Embryonic facial prominence (tissue), 1 donor: ENCODE data around the gene VWA3B.
"Not testable (repeated sequence)": the region's sequence is repeated elsewhere in the genome, so short reads cannot be mapped to it uniquely, and the experiment has no call there.

Experiments
- DNase-seq: peaks from one replicate; pipeline ENCODE4 v3.0.0-alpha.2; 2016; ENCODE audit errors: extremely low spot score

The VWA3B gene

GRCh38 chr2:98130073-98130472 lies 43.1 kb downstream of the VWA3B start:
- DNase-seq, result not testable (repeated sequence)

DNA sequence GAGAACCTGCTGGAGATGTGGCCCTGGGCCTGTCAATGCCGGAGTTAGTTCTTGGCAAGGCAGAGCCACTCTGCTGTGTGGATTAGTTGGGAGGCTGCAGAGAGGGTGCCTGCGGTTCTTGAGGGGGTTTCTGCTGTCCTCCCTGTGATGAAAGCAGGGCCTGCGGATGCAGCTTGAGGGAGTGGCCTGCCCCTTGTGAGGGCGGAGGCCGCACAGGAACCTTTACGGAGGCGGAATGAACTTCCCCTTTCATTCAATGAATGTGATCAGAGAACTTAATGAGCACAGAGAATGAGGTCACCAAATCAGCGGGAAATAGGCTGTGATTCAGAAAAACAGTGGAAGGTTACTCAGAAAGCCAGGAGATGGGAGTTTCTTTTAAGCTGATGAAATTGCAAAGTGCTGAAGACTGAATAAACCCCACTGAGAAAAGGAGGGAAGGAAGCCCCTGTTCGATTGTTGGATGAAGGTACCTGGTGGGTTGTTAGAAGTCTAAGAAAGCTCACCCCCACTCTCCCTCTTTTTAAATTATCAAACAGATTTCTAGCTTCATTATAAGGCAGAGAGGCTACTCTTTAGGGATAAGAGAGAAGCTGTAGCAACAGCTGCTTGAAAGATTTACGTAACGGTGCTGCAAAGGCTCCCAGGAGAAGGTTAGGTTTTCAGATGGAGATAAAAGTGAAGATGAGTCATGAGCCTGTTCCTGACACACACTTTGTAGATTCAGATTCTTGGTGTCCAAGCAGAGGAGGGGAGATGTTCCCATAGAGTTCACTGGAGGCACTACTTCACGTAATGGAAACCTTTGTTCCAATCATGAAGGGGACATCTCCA lies 47.4 kb downstream of the VWA3B start:
- DNase-seq, result no peak

GRCh38 chr2:98137196-98137595 lies 50.2 kb downstream of the VWA3B start:
- DNase-seq, result no peak

DNA sequence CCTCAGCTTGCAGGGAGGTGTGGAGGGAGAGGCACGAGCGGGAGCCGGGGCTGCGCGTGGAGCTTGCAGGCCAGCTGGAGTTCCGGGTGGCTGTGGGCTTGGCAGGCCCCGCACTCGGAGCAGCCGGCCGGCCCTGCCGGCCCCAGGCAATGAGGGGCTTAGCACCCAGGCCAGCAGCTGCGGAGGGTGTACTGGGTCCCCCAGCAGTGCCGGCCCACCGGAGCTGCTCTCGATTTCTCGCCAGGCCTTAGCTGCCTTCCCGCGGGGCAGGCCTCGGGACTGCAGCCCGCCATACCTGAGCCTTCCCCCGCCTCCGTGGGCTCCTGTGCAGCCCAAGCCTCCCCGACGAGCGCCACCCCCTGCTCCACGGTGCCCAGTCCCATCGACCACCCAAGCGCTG lies 52.0 kb downstream of the VWA3B start:
- not testable (repeated sequence) for DNase-seq

DNA sequence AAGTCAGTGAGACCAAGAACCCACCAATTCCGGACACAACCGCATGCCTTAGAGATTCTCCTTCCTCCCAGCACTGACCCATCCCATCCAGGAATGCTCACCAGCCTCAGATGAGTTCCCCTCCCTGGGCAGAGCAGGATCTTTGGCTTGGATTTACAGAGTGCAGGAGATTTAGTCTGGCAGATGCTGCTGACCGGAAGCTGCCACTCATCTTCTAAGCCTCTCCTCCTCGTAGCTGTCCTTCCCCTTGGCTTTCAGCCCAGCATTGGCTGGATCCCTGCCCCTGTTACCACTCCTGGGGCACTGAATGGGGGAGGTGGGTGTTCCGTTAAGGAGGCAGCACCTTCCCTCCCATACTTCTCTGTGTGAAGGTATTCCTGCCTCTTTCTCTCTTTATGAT lies 53.2 kb downstream of the VWA3B start:
- DNase-seq, result no peak

GRCh38 chr2:98142106-98142791 lies 55.3 kb downstream of the VWA3B start:
- no peak for DNase-seq

- no peak for DNase-seq
Observed at GRCh38 chr2:98145070-98145469, 58.1 kb downstream of the VWA3B start.

DNA sequence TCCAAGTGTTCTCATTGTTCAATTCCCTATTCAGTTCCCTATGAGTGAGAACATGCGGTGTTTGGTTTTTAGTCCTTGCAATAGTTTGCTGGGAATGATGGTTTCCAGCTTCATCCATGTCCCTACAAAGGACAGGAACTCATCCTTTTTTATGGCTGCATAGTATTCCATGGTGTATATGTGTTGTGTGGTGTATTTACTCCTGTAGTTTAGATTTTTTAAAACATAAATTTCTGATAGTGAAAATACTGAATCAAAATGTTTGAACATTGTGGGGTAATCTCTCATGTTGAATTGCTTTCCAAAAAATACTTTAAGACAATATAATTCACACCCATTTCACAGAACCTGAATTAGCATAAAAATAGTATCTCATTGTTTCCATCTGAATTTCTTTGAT lies 60.9 kb downstream of the VWA3B start:
- not testable (repeated sequence) for DNase-seq

DNA sequence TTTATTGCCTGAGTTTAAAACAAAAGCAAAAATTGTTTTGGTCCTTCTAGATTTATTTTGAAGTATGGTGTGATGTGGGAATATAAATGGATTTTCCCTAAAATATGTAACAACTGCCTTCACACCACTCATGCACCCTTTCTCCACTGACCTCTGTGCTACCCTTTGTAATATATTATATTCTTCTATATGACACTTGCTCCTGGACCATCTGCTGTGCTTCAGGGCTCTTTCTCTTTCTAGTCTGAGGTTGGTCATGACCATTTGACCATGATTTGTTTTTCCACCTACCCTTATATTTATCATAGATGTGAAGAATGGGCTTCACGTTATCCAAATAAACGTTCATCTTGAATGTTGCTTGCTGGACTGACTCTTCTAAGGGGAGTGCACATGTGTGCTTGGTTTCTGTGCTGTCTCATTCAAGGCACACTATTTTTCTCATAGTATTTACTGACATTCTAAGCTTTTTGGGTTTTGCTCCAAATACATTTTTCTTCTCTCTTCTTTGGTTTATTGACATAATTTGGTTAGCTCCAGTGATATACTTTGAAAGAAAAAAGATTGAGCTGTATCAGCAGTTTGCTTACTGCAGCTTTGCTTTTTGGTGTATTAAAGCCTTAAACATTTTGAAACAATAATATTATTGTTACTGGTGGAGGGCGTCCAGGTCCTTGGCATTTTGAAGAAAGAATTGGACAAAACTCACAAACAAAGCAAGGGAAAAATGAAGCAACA lies 61.8 kb downstream of the VWA3B start:
- DNase-seq, result no peak

DNA sequence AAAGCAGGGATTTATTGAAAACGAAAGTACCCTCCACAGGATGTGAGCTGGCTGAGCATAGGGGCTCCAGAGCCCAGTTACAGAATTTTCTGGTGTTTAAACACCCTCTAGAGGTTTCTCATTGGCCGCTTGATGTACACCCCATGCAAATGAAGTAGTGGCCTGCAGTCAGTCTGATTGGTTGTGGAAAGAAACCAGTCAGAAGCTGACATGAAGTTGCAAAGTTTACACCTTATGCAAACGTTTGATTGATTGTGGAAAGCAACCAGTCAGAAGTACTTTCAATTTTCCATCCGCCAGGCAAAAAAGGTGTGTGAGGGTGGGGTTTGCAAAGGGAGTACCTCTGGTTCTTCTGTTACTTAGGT lies 62.3 kb downstream of the VWA3B start:
- DNase-seq, result no peak

GRCh38 chr2:98153481-98153880 lies 66.5 kb downstream of the VWA3B start:
- DNase-seq, result no peak

GRCh38 chr2:98155291-98155690 lies 68.3 kb downstream of the VWA3B start:
- no peak for DNase-seq

DNA sequence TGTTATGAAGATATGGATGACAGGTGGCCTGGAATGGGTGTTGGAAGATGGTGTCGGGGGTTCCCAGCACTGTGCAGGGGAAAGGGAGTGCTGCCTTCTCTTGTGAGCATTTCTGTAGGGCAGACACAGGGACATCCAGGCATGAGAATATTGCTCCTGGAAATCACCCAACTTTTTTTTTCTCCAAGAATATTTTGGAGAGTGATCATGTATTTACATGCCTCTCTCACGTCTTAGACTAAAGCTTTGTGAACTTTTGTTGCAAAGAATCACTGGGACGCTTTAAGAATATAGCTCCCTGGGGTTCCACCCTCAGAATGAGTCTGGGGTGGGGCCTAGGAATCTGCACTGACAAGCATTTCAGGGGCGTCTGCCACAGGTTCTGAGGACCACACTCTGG lies 68.7 kb downstream of the VWA3B start:
- no peak for DNase-seq

DNA sequence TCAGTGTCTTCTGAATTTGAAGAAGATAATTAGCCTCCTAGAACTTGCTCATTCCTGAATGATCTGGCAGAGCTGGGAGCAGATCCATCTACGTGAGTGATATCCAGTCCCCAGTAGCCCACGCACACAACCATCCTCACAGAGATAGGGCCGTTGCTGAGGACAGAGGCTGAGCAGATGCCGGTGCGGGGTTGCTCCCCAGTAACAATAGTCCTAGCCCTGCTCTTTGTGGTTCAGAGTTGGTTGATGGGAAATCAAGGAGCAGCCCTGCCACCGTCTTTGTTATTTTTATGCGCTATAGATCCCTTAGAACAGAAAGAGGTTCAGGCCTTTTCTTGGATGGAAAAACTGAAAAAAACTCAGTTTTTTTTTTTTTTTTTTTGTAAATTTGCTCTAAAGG lies 69.3 kb downstream of the VWA3B start:
- DNase-seq, result no peak

- DNase-seq, result no peak
Observed at GRCh38 chr2:98157557-98157956, 70.6 kb downstream of the VWA3B start.

- no peak for DNase-seq
Observed at GRCh38 chr2:98158305-98158704, 71.3 kb downstream of the VWA3B start.

- no peak for DNase-seq
Observed at GRCh38 chr2:98160554-98160953, 73.6 kb downstream of the VWA3B start.

- no peak for DNase-seq
Observed at GRCh38 chr2:98161186-98161585, 74.2 kb downstream of the VWA3B start.

GRCh38 chr2:98164256-98164655 lies 77.3 kb downstream of the VWA3B start:
- DNase-seq, result no peak

DNA sequence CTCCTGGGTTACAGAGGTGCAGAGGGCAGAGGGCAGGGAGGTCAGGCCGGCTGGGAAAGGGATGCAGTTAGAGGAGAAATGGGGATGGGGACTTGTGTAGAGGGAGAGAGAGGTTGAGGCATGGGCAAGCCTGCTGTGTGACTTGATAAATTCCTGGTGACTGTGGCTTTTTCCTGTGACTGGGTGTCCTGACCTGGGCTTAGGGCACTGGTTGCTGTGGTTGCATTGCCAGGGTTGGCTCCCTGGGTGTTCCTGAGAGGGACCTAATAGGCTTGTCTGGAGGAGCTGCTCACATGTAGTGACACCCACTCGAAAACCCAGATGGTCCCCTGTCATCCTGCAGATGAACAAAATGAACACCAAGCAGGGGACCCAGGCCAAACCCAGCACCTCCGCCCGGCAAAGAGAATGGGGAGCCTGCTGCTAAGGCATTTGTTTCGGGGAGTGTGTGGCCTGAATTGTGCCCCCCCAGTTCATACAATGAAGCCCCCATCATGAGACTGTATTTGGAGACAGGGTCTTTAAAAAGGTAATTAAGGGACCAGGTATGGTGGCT lies 78.6 kb downstream of the VWA3B start:
- DNase-seq, result no peak

DNA sequence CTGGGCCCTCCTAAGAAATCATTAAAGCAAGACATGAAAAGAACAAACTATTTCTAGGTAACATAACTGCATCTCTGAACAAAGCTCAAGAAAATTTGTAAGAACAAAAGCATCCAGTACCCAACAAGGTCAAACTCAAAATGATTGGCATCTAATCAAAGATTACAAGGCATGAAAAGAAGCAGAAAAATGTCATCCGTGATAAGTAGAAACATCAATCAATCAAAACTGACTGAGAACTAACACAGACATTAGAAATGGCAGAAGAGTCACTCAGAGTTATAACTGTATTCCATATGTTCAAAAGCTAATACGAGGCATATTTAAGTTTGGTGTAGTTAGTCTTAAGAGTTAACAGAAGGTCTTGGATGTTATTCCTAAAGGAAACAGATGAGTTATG lies 80.9 kb downstream of the VWA3B start:
- no peak for DNase-seq

GRCh38 chr2:98170076-98170475 lies 83.1 kb downstream of the VWA3B start:
- no peak for DNase-seq
